ENCODE measurements around the gene TRPM3. TPM values are rescaled to one million over a fixed set of nuclear protein-coding genes. Genes with fewer than 3 reads are reported as not detected.

The TRPM3 gene
- total and polyA plus RNA-seq, 2 of the 8 experiments (the other 6 are each of a cell fraction or from before 2014, with no cell fraction given) = 2.4 to 10.9 TPM

DNA sequence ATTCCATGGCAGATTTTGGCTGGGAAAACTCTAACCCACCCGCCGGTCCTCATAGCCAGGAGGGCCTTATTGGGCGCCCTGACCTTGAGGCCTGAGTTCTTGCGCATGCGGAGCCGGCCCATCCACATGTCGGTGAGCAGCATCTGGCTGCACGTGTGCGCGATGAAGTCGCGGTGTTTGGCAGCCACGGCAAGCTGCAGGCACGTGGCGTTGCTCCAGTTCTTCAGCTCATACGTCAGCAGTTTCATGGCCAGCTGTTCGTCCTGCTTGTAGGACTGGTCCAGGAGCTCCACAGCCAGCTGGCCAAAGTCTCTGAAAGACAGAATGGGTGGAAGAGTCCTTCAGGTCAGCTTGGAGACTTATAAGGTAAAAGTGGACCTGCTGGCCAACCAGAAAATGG, 502.6 kb downstream of the TRPM3 start (continued):
- no peak for TF ChIP-seq RFX5 (IDR thresholded peaks at IDR 0.05; ENCODE audit: borderline replicate concordance, low read depth, low read length)
- TF ChIP-seq CEBPB (IDR thresholded peaks at IDR 0.05; ENCODE audit: low read depth, low read length) = no peak
- no peak for TF ChIP-seq JUN (IDR thresholded peaks at IDR 0.05; ENCODE audit: low read depth, low read length)
- TF ChIP-seq, protein P1, sequence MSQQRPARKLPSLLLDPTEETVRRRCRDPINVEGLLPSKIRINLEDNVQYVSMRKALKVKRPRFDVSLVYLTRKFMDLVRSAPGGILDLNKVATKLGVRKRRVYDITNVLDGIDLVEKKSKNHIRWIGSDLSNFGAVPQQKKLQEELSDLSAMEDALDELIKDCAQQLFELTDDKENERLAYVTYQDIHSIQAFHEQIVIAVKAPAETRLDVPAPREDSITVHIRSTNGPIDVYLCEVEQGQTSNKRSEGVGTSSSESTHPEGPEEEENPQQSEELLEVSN (IDR thresholded peaks at IDR 0.05) = no peak
- TF ChIP-seq, protein P2, sequence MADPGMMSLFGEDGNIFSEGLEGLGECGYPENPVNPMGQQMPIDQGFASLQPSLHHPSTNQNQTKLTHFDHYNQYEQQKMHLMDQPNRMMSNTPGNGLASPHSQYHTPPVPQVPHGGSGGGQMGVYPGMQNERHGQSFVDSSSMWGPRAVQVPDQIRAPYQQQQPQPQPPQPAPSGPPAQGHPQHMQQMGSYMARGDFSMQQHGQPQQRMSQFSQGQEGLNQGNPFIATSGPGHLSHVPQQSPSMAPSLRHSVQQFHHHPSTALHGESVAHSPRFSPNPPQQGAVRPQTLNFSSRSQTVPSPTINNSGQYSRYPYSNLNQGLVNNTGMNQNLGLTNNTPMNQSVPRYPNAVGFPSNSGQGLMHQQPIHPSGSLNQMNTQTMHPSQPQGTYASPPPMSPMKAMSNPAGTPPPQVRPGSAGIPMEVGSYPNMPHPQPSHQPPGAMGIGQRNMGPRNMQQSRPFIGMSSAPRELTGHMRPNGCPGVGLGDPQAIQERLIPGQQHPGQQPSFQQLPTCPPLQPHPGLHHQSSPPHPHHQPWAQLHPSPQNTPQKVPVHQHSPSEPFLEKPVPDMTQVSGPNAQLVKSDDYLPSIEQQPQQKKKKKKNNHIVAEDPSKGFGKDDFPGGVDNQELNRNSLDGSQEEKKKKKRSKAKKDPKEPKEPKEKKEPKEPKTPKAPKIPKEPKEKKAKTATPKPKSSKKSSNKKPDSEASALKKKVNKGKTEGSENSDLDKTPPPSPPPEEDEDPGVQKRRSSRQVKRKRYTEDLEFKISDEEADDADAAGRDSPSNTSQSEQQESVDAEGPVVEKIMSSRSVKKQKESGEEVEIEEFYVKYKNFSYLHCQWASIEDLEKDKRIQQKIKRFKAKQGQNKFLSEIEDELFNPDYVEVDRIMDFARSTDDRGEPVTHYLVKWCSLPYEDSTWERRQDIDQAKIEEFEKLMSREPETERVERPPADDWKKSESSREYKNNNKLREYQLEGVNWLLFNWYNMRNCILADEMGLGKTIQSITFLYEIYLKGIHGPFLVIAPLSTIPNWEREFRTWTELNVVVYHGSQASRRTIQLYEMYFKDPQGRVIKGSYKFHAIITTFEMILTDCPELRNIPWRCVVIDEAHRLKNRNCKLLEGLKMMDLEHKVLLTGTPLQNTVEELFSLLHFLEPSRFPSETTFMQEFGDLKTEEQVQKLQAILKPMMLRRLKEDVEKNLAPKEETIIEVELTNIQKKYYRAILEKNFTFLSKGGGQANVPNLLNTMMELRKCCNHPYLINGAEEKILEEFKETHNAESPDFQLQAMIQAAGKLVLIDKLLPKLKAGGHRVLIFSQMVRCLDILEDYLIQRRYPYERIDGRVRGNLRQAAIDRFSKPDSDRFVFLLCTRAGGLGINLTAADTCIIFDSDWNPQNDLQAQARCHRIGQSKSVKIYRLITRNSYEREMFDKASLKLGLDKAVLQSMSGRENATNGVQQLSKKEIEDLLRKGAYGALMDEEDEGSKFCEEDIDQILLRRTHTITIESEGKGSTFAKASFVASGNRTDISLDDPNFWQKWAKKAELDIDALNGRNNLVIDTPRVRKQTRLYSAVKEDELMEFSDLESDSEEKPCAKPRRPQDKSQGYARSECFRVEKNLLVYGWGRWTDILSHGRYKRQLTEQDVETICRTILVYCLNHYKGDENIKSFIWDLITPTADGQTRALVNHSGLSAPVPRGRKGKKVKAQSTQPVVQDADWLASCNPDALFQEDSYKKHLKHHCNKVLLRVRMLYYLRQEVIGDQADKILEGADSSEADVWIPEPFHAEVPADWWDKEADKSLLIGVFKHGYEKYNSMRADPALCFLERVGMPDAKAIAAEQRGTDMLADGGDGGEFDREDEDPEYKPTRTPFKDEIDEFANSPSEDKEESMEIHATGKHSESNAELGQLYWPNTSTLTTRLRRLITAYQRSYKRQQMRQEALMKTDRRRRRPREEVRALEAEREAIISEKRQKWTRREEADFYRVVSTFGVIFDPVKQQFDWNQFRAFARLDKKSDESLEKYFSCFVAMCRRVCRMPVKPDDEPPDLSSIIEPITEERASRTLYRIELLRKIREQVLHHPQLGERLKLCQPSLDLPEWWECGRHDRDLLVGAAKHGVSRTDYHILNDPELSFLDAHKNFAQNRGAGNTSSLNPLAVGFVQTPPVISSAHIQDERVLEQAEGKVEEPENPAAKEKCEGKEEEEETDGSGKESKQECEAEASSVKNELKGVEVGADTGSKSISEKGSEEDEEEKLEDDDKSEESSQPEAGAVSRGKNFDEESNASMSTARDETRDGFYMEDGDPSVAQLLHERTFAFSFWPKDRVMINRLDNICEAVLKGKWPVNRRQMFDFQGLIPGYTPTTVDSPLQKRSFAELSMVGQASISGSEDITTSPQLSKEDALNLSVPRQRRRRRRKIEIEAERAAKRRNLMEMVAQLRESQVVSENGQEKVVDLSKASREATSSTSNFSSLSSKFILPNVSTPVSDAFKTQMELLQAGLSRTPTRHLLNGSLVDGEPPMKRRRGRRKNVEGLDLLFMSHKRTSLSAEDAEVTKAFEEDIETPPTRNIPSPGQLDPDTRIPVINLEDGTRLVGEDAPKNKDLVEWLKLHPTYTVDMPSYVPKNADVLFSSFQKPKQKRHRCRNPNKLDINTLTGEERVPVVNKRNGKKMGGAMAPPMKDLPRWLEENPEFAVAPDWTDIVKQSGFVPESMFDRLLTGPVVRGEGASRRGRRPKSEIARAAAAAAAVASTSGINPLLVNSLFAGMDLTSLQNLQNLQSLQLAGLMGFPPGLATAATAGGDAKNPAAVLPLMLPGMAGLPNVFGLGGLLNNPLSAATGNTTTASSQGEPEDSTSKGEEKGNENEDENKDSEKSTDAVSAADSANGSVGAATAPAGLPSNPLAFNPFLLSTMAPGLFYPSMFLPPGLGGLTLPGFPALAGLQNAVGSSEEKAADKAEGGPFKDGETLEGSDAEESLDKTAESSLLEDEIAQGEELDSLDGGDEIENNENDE (IDR thresholded peaks at IDR 0.05; ENCODE audit: insufficient replicate concordance, low read length) = no peak
- TF ChIP-seq SRF (IDR thresholded peaks at IDR 0.05; ENCODE audit: low read depth, low read length) = no peak

Data from H1 (cell line).